HL-60/S4 treated with phorbol 12-myristate 13-acetate at 8.2 ng/mL for 4 days and 3 days (cell line): ENCODE data around the gene CSNK1D.

Experiments
- in situ Hi-C: fragments of 300-500 bp; cut with MboI; formaldehyde crosslinking; loops from 2 replicates; pipeline ENCODE4 v1.15.0; 2022; ENCODE audit warnings: low sequenced_read_pairs

The CSNK1D gene

GRCh38 chr17:82311971-82312370, 38.5 kb upstream of the CSNK1D start:
- in situ Hi-C loops = no loop called here

GRCh38 chr17:82310877-82311276, 37.4 kb upstream of the CSNK1D start:
- in situ Hi-C loops = no loop called here

- in situ Hi-C loops = no loop called here
Observed at GRCh38 chr17:82309656-82310570, 36.4 kb upstream of the CSNK1D start.

- in situ Hi-C loops = no loop called here
Observed at GRCh38 chr17:82305727-82306300, 32.3 kb upstream of the CSNK1D start.

- in situ Hi-C loops = no loop called here
Observed at GRCh38 chr17:82304826-82305726, 31.6 kb upstream of the CSNK1D start.

- in situ Hi-C loops = no loop called here
Observed at GRCh38 chr17:82303944-82304808, 30.7 kb upstream of the CSNK1D start.

GRCh38 chr17:82302991-82303943, 29.8 kb upstream of the CSNK1D start:
- in situ Hi-C loops = no loop called here

GRCh38 chr17:82302568-82302963, 29.1 kb upstream of the CSNK1D start:
- in situ Hi-C loops = no loop called here

GRCh38 chr17:82301916-82302567, 28.5 kb upstream of the CSNK1D start:
- in situ Hi-C loops = no loop called here

GRCh38 chr17:82301300-82301915, 27.9 kb upstream of the CSNK1D start:
- in situ Hi-C loops = no loop called here

- in situ Hi-C loops = no loop called here
Observed at GRCh38 chr17:82300707-82301270, 27.3 kb upstream of the CSNK1D start.

- in situ Hi-C loops = no loop called here
Observed at GRCh38 chr17:82300228-82300627, 26.7 kb upstream of the CSNK1D start.

- in situ Hi-C loops = no loop called here
Observed at GRCh38 chr17:82299452-82299851, 26.0 kb upstream of the CSNK1D start.

- in situ Hi-C loops = no loop called here
Observed at GRCh38 chr17:82298538-82299421, 25.3 kb upstream of the CSNK1D start.

GRCh38 chr17:82297714-82298537, 24.4 kb upstream of the CSNK1D start:
- in situ Hi-C loops = no loop called here

GRCh38 chr17:82297280-82297713, 23.8 kb upstream of the CSNK1D start:
- in situ Hi-C loops = no loop called here
